Measurements from ENCODE around the gene CCDC159. TPM values are rescaled to one million over a fixed set of nuclear protein-coding genes. Genes with fewer than 3 reads are reported as not detected.
A peak's percentile ranks its signal among the peaks of the same experiment; 100 is the strongest.

CCDC159 gene
- total and polyA plus RNA-seq, 2 of the 13 experiments (the other 11 are each of a cell fraction or from before 2014, with no cell fraction given), result 1.7 to 6.3 TPM

DNA sequence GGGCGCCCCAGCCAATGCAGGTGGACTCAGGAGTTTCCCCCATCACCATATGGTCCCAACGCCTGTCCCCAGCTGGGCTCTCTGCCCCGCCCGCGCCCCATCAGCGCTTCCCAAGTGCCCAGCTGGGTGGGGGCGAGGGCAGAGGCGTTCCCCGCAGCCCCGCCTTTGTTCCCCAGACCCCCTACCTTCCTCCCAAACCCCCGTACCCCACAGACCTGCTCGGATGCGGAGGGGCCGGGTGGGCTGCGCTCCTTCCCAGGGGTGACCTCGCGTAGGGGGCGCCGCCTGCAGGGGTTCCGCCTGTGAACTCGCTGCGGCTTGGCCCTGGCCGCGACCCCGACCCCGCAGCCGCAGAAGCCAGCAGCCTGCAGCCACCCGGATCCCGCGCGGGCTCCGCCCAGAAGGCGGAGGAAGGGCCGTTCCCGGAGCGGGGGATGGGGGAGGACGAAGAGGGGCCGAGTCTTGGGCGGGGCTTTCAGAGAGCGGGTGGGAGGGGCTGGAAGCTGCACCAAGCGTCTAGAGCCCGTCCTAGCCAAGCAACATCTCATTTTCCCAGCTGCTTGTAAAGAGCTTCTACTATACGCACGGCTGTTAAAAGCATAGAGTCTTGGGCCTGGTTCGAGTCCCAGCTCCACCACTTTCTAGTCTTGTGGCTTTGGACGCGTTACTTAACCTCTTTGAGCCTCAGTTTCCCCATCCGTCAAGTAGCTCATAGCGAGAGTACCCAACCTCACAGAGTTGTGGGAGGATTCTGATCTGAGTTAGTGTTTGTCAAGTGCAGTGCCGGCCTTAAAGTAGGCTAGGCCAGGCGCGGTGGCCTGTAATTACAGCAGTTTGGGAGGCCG is 6.8 kb upstream of the CCDC159 start, which contains the start of gene RAB3D (continued):
- peak; percentile 18 for TF ChIP-seq AGO2 (optimal IDR thresholded peaks at IDR 0.05; ENCODE audit: low read depth, low read length)
- TF ChIP-seq, protein P1, sequence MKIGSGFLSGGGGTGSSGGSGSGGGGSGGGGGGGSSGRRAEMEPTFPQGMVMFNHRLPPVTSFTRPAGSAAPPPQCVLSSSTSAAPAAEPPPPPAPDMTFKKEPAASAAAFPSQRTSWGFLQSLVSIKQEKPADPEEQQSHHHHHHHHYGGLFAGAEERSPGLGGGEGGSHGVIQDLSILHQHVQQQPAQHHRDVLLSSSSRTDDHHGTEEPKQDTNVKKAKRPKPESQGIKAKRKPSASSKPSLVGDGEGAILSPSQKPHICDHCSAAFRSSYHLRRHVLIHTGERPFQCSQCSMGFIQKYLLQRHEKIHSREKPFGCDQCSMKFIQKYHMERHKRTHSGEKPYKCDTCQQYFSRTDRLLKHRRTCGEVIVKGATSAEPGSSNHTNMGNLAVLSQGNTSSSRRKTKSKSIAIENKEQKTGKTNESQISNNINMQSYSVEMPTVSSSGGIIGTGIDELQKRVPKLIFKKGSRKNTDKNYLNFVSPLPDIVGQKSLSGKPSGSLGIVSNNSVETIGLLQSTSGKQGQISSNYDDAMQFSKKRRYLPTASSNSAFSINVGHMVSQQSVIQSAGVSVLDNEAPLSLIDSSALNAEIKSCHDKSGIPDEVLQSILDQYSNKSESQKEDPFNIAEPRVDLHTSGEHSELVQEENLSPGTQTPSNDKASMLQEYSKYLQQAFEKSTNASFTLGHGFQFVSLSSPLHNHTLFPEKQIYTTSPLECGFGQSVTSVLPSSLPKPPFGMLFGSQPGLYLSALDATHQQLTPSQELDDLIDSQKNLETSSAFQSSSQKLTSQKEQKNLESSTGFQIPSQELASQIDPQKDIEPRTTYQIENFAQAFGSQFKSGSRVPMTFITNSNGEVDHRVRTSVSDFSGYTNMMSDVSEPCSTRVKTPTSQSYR (CRISPR knock-in tag; IDR thresholded peaks at IDR 0.05; ENCODE audit: borderline replicate concordance), result 0 out of 2 replicates have a peak, but pooled peaks have one; percentile 74
- no peak for TF ChIP-seq HHEX (CRISPR knock-in tag; IDR thresholded peaks at IDR 0.05)
- TF ChIP-seq BORCS8-MEF2B (CRISPR knock-in tag; IDR thresholded peaks at IDR 0.05), result 0 out of 2 replicates have a peak, but pooled peaks have one; percentile 24
- no peak for TF ChIP-seq ZNF30 (CRISPR knock-in tag; IDR thresholded peaks at IDR 0.05)
- no peak for TF ChIP-seq FOXA1 (IDR thresholded peaks at IDR 0.05)
- no peak for TF ChIP-seq FOXA1 (CRISPR knock-in tag; IDR thresholded peaks at IDR 0.05)
- peak; percentile 43; the same call in 1 of the 2 replicates for TF ChIP-seq POLR2AphosphoS5 (IDR thresholded peaks at IDR 0.05; ENCODE audit: low read depth, low read length)
- TF ChIP-seq HNRNPK (IDR thresholded peaks at IDR 0.05; ENCODE audit: low read depth, low read length, poor library complexity, severe bottlenecking), result peak; percentile 96
- no peak for TF ChIP-seq ELF3 (CRISPR knock-in tag; IDR thresholded peaks at IDR 0.05)
- TF ChIP-seq ZNF12 (CRISPR knock-in tag; IDR thresholded peaks at IDR 0.05), result no peak
- no peak for TF ChIP-seq HOXA7 (CRISPR knock-in tag; IDR thresholded peaks at IDR 0.05)
- TF ChIP-seq ZBTB38 (CRISPR knock-in tag; IDR thresholded peaks at IDR 0.05), result peak; percentile 22; the same call in 1 of the 2 replicates
- peak; percentile 56 for TF ChIP-seq RBFOX2 (IDR thresholded peaks at IDR 0.05; ENCODE audit: low read depth, low read length)
- TF ChIP-seq ZFP37 (CRISPR knock-in tag; IDR thresholded peaks at IDR 0.05; ENCODE audit: borderline replicate concordance), result no peak
- TF ChIP-seq SP1 (IDR thresholded peaks at IDR 0.05), result no peak
- TF ChIP-seq SP1 (CRISPR knock-in tag; IDR thresholded peaks at IDR 0.05), result 0 out of 2 replicates have a peak, but pooled peaks have one; percentile 15
- peak; percentile 71 for TF ChIP-seq HNRNPLL (IDR thresholded peaks at IDR 0.05; ENCODE audit: low read depth, low read length, poor library complexity, severe bottlenecking)
- TF ChIP-seq PHF20 (CRISPR knock-in tag; IDR thresholded peaks at IDR 0.05), result peak; percentile 43; the same call in 1 of the 2 replicates
- TF ChIP-seq, protein P2, sequence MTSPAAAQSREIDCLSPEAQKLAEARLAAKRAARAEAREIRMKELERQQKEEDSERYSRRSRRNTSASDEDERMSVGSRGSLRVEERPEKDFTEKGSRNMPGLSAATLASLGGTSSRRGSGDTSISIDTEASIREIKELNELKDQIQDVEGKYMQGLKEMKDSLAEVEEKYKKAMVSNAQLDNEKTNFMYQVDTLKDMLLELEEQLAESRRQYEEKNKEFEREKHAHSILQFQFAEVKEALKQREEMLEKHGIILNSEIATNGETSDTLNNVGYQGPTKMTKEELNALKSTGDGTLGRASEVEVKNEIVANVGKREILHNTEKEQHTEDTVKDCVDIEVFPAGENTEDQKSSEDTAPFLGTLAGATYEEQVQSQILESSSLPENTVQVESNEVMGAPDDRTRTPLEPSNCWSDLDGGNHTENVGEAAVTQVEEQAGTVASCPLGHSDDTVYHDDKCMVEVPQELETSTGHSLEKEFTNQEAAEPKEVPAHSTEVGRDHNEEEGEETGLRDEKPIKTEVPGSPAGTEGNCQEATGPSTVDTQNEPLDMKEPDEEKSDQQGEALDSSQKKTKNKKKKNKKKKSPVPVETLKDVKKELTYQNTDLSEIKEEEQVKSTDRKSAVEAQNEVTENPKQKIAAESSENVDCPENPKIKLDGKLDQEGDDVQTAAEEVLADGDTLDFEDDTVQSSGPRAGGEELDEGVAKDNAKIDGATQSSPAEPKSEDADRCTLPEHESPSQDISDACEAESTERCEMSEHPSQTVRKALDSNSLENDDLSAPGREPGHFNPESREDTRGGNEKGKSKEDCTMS (CRISPR knock-in tag; conservative IDR thresholded peaks at IDR 0.05), result no peak
- TF ChIP-seq SPEN (CRISPR knock-in tag; IDR thresholded peaks at IDR 0.05; ENCODE audit: low read depth), result peak; percentile 56; the same call in 1 of the 2 replicates
- TF ChIP-seq, protein P3, sequence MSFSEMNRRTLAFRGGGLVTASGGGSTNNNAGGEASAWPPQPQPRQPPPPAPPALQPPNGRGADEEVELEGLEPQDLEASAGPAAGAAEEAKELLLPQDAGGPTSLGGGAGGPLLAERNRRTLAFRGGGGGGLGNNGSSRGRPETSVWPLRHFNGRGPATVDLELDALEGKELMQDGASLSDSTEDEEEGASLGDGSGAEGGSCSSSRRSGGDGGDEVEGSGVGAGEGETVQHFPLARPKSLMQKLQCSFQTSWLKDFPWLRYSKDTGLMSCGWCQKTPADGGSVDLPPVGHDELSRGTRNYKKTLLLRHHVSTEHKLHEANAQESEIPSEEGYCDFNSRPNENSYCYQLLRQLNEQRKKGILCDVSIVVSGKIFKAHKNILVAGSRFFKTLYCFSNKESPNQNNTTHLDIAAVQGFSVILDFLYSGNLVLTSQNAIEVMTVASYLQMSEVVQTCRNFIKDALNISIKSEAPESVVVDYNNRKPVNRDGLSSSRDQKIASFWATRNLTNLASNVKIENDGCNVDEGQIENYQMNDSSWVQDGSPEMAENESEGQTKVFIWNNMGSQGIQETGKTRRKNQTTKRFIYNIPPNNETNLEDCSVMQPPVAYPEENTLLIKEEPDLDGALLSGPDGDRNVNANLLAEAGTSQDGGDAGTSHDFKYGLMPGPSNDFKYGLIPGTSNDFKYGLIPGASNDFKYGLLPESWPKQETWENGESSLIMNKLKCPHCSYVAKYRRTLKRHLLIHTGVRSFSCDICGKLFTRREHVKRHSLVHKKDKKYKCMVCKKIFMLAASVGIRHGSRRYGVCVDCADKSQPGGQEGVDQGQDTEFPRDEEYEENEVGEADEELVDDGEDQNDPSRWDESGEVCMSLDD (CRISPR knock-in tag; IDR thresholded peaks at IDR 0.05; ENCODE audit: borderline replicate concordance), result 0 out of 2 replicates have a peak, but pooled peaks have one; percentile 29
- peak; percentile 13; the same call in 1 of the 3 replicates for TF ChIP-seq MXI1 (IDR thresholded peaks at IDR 0.05; ENCODE audit: borderline replicate concordance, low read depth, low read length)
